Measurements from ENCODE around the gene CROT.
A peak's percentile ranks its signal among the peaks of the same experiment; 100 is the strongest.

The CROT gene

GRCh38 chr7:87413951-87414793, 68.7 kb downstream of the CROT start:
- no peak for DNase-seq (ENCODE audit: low spot score)

- no peak for DNase-seq (ENCODE audit: low spot score)
Measured at GRCh38 chr7:87414794-87415188, 69.3 kb downstream of the CROT start.

GRCh38 chr7:87416682-87417587, 71.5 kb downstream of the CROT start:
- DNase-seq (ENCODE audit: low spot score): peak; percentile 85

GRCh38 chr7:87420173-87420572, 74.7 kb downstream of the CROT start:
- DNase-seq (ENCODE audit: low spot score): no peak

- no peak for DNase-seq (ENCODE audit: low spot score)
Measured at GRCh38 chr7:87424075-87424474, 78.6 kb downstream of the CROT start.

GRCh38 chr7:87426160-87426559, 80.7 kb downstream of the CROT start:
- no peak for DNase-seq (ENCODE audit: low spot score)

GRCh38 chr7:87427288-87427687, 81.8 kb downstream of the CROT start:
- DNase-seq (ENCODE audit: low spot score): peak; percentile 38

- no peak for DNase-seq (ENCODE audit: low spot score)
Measured at GRCh38 chr7:87432536-87432935, 87.1 kb downstream of the CROT start.

- DNase-seq (ENCODE audit: low spot score): no peak
Measured at GRCh38 chr7:87435546-87435945, 90.1 kb downstream of the CROT start.

GRCh38 chr7:87445897-87446296, 100.4 kb downstream of the CROT start:
- DNase-seq (ENCODE audit: low spot score): peak; percentile 45

- no peak for DNase-seq (ENCODE audit: low spot score)
Measured at GRCh38 chr7:87447116-87447635, 101.7 kb downstream of the CROT start.

GRCh38 chr7:87448388-87448787, 102.9 kb downstream of the CROT start:
- no peak for DNase-seq (ENCODE audit: low spot score)
